Osteocyte (in vitro differentiated cells): ENCODE results near the gene CCR7. TPM values are rescaled to one million over a fixed set of nuclear protein-coding genes. Genes with fewer than 3 reads are reported as not detected.

ENCODE experiments used
- DNase-seq: peaks from one replicate; pipeline ENCODE4 v3.0.0; 2021; ENCODE audit warnings: mixed read lengths; ENCODE audit not compliant: unreplicated experiment; ENCODE audit errors: extremely low spot score
- H3K27ac Mint-ChIP-seq: one replicate; pipeline ENCODE4 v1.8.0; 2021; ENCODE audit warnings: mild to moderate bottlenecking, mixed read lengths; ENCODE audit not compliant: unreplicated experiment
- H3K27me3 Mint-ChIP-seq: one replicate; pipeline ENCODE4 v1.8.0; 2021; ENCODE audit warnings: mixed read lengths; ENCODE audit not compliant: unreplicated experiment
- H3K36me3 Mint-ChIP-seq: one replicate; pipeline ENCODE4 v1.8.0; 2021; ENCODE audit warnings: mixed read lengths; ENCODE audit not compliant: unreplicated experiment
- H3K4me1 Mint-ChIP-seq: one replicate; pipeline ENCODE4 v1.8.0; 2021; ENCODE audit warnings: mixed read lengths; ENCODE audit not compliant: unreplicated experiment
- H3K4me3 Mint-ChIP-seq: one replicate; pipeline ENCODE4 v1.8.0; 2021; ENCODE audit warnings: mild to moderate bottlenecking, moderate library complexity, mixed read lengths; ENCODE audit not compliant: unreplicated experiment
- H3K9me3 Mint-ChIP-seq: one replicate; pipeline ENCODE4 v1.8.0; 2021; ENCODE audit warnings: mixed read lengths; ENCODE audit not compliant: unreplicated experiment
- total RNA-seq: library from RNA; stranded (reverse); gene quantifications from 2 replicates; pipeline ENCODE4 v1.2.1, GENCODE V29; 2021
- TF ChIP-seq, protein P1 (sequence below): fragments of 200-600 bp; sonication (generic); IDR thresholded peaks from 2 replicates; pipeline ENCODE4 v1.5.0; 2021; ENCODE audit warnings: antibody characterized with exemption, mild to moderate bottlenecking, moderate library complexity

CCR7 gene
- total RNA-seq, 1 donor from 2014 or later, result not detected

DNA sequence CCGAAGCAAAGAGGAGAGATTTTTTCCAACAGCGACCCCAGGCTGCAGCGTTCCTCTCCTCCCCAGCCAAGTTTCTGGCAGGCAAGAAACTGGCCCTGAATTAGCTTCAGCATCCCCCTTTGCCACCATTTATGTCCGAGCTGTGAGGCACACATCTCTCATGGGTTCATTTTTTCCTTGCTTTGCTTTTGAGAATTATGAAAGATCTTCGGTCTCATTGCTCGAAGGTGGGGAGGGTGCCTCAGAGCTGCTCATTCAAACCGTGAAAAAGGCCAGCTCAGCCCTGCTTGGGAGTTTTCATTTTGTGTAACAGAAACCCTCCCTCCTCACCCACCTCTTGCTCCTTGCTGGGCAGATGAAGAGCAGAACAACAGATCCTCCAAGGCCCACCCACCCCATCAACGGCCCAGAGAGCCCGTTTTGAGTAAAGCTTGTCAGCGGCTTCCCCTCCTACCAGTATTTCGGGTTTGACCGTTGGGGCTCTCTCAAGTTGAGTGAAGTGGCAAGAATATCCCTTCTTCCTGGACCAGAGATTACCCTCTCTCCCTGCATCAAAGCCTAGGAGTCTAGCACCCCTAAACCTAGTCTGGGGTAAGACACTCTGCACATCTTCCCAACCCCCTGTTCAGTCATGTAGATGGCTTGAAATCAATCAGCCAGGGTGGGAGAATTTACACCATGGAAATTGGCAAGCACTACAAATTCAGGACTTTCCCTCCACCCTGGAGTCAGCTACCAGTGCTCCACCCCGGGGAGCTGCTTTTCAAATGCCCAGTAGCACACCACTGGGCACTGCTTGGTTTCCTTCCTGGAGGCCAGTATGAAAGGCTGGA is 1.8 kb downstream of the CCR7 start:
- H3K27me3 Mint-ChIP-seq, result peaks cover 24% of the 10 kb centered on the region
- TF ChIP-seq, protein P1, sequence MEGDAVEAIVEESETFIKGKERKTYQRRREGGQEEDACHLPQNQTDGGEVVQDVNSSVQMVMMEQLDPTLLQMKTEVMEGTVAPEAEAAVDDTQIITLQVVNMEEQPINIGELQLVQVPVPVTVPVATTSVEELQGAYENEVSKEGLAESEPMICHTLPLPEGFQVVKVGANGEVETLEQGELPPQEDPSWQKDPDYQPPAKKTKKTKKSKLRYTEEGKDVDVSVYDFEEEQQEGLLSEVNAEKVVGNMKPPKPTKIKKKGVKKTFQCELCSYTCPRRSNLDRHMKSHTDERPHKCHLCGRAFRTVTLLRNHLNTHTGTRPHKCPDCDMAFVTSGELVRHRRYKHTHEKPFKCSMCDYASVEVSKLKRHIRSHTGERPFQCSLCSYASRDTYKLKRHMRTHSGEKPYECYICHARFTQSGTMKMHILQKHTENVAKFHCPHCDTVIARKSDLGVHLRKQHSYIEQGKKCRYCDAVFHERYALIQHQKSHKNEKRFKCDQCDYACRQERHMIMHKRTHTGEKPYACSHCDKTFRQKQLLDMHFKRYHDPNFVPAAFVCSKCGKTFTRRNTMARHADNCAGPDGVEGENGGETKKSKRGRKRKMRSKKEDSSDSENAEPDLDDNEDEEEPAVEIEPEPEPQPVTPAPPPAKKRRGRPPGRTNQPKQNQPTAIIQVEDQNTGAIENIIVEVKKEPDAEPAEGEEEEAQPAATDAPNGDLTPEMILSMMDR, result no peak
- H3K4me3 Mint-ChIP-seq, result no peak overlapping the region
- no peaks in the 10 kb centered on the region for H3K36me3 Mint-ChIP-seq
- DNase-seq, result peak; percentile 62
- no peak overlapping the region for H3K27ac Mint-ChIP-seq
- H3K9me3 Mint-ChIP-seq, result peaks cover 3% of the 10 kb centered on the region
- H3K4me1 Mint-ChIP-seq, result peaks cover 25% of the 10 kb centered on the region

DNA sequence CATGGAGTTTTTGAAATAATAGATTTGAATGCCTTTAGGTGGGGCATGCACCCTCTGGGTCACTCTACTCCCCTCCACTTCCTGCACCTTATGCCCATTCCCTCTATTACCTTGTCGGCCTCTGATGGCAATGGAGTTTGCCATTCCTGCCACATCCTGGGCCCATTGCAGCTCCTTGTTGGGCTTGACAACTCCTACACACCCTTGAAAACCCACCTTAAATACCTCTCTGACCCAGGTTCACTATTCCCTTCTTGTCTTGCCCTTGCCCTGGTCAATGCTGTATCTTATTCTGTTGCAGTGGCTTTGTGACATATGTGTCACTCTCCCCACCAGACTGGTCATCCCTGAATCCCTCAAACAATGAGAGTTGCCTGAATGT is 2.4 kb downstream of the CCR7 start:
- H3K4me1 Mint-ChIP-seq, result peaks cover 32% of the 10 kb centered on the region

DNA sequence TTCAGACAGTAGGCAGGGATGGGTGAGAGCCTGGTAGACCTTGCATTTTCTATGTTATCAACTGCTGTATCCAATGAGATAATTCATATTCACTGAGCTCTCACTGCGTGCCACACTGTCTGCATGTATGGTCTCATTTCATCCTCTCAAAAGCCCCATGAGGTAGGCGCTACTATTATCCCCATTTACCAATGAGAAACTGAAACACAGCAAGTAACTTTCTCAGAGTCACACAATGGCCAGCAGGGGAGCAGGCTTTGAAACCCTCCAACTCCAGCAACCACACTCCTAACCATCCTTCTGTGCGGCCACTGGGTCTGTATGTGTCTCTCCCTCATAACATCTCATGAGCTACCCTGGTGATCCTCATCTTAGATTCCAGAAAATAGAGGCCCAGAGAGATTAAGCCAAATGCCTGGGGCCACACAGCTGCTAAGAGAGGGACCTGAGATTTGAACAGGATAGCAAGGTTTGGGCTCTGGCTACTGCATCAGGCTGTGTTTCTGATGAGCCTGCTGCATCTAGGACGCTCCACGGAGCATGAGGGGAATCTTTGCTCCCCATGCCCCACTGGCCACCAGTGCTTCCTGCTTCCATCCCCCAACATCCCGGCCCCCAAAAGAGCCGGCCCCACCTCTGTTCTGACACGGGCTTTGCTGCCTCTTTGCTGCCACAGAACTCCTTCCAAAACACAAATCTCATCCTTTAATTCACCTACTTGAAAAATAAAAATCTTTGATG is 3.2 kb downstream of the CCR7 start:
- Mint-ChIP-seq H3K27ac (no peak overlapping the region), H3K4me3 (no peak overlapping the region), H3K27me3 (peaks cover 16% of the 10 kb centered on the region), H3K9me3 (no peaks in the 10 kb centered on the region), H3K36me3 (peaks cover under 1% of the 10 kb centered on the region), H3K4me1 (peaks cover 39% of the 10 kb centered on the region)
- TF ChIP-seq, protein P1, result peak; percentile 8
- DNase-seq, result peak; percentile 57

More for the DNA sequence above, 2.4 kb downstream of the CCR7 start:
- Mint-ChIP-seq H3K4me3 (no peak overlapping the region), H3K27ac (no peak overlapping the region), H3K27me3 (peaks cover 22% of the 10 kb centered on the region), H3K36me3 (no peaks in the 10 kb centered on the region), H3K9me3 (peaks cover 3% of the 10 kb centered on the region)
- peak; percentile 49 for DNase-seq
- TF ChIP-seq, protein P1, result no peak

DNA sequence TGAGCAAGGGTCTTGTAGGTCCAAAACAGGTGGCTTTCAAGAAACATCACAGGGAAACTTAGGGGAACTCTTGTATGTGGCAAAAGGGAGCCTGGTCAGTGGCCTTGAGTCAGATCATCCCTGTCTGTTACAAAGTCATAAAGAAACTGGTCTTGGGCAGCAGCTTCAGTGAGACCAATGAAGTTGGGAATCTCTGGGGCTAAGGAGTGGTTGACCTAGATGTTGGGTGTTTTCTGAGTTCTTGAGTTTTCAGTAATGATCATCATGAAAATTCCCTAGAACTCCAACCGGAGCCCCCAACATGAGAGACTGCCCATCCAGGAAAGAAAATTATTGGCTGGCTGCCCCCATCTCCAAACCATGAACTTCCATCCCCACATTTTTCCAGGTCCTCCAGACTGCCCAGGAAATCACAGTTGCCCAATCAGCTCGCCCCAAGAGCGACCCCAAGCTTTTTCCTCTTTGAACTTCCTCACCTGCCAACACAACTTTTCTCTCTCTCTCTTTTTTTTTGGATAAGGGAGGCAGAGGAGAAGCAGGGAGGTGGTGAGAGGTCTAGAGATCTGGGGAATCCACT is 3.9 kb downstream of the CCR7 start:
- no peak overlapping the region for H3K27ac Mint-ChIP-seq
- TF ChIP-seq, protein P1, result no peak
- DNase-seq, result no peak
- peaks cover 15% of the 10 kb centered on the region for H3K27me3 Mint-ChIP-seq
- no peak overlapping the region for H3K4me3 Mint-ChIP-seq
- H3K36me3 Mint-ChIP-seq, result peaks cover 3% of the 10 kb centered on the region
- H3K4me1 Mint-ChIP-seq, result peaks cover 46% of the 10 kb centered on the region
- H3K9me3 Mint-ChIP-seq, result no peaks in the 10 kb centered on the region
